ENCODE results near the gene FHAD1. TPM values are rescaled to one million over a fixed set of nuclear protein-coding genes. Genes with fewer than 3 reads are reported as not detected.

FHAD1 gene
- total RNA-seq, 1 experiment from 2014 or later = 1.9 TPM

- no peak overlapping the region; a peak in 1 of 7 replicates for H3K27ac Mint-ChIP-seq
- Histone ChIP-seq H3K18ac (ENCODE audit: insufficient read length, low read depth, low read length) (no peak overlapping the region), H3K23me2 (ENCODE audit: insufficient read length, low read depth, low read length, poor library complexity, severe bottlenecking) (no peaks in the 10 kb centered on the region), H3K4ac (ENCODE audit: low read depth, low read length) (no peak overlapping the region), H3K27me3 (ENCODE audit: insufficient read depth, low read length) (no peaks in the 10 kb centered on the region), H3K79me2 (ENCODE audit: insufficient read depth, low read length) (no peaks in the 10 kb centered on the region), H3K4me2 (ENCODE audit: insufficient read depth, insufficient read length, low read length) (no peak overlapping the region), H2BK5ac (ENCODE audit: insufficient read length, low read length) (no peak overlapping the region), H4K8ac (replicated peaks; ENCODE audit: insufficient read length, low read depth, low read length) (no peak overlapping the region), H3K56ac (ENCODE audit: insufficient read length, low read depth, low read length) (no peak overlapping the region), H3K9ac (ENCODE audit: extremely low read depth, insufficient read length, low read length) (no peak overlapping the region), H2BK20ac (ENCODE audit: low read depth, low read length, poor library complexity, severe bottlenecking) (no peak overlapping the region), H3T11ph (ENCODE audit: low read length) (no peak overlapping the region), H3K27ac (ENCODE audit: insufficient read length, low read depth, low read length) (no peak overlapping the region), H2BK120ac (ENCODE audit: low read depth, low read length, poor library complexity, severe bottlenecking) (no peak overlapping the region), H2AFZ (ENCODE audit: low read length) (no peak overlapping the region), H2BK12ac (ENCODE audit: insufficient read length, low read depth, low read length) (no peak overlapping the region), H3K4me1 (ENCODE audit: insufficient read depth, low read length) (no peaks in the 10 kb centered on the region), H3K79me1 (ENCODE audit: insufficient read depth, low read depth, low read length, poor library complexity, severe bottlenecking) (no peaks in the 10 kb centered on the region), H3K23ac (ENCODE audit: insufficient read length, low read depth, low read length) (no peak overlapping the region), H4K20me1 (ENCODE audit: control insufficient read depth, insufficient read depth, insufficient read length) (no peaks in the 10 kb centered on the region), H2AK5ac (ENCODE audit: insufficient read length, low read length) (no peak overlapping the region), H2BK15ac (ENCODE audit: low read depth, low read length) (no peak overlapping the region), H4K91ac (ENCODE audit: insufficient read length, low read depth, low read length) (no peak overlapping the region), H3K14ac (ENCODE audit: insufficient read depth, low read length) (peak overlapping the region; percentile 1; the same call in 1 of the 2 replicates), H4K5ac (ENCODE audit: insufficient read length, low read depth, low read length) (no peak overlapping the region), H3K9me3 (ENCODE audit: control insufficient read depth, low read depth, low read length) (no peaks in the 10 kb centered on the region)
- no peaks in the 10 kb centered on the region for H3K9me3 Mint-ChIP-seq
- H3K4me1 Mint-ChIP-seq = peaks cover 0 to 9% of the 10 kb centered on the region in 2 experiments; a peak in 2 of 4 replicates
- TF ChIP-seq, protein P1, sequence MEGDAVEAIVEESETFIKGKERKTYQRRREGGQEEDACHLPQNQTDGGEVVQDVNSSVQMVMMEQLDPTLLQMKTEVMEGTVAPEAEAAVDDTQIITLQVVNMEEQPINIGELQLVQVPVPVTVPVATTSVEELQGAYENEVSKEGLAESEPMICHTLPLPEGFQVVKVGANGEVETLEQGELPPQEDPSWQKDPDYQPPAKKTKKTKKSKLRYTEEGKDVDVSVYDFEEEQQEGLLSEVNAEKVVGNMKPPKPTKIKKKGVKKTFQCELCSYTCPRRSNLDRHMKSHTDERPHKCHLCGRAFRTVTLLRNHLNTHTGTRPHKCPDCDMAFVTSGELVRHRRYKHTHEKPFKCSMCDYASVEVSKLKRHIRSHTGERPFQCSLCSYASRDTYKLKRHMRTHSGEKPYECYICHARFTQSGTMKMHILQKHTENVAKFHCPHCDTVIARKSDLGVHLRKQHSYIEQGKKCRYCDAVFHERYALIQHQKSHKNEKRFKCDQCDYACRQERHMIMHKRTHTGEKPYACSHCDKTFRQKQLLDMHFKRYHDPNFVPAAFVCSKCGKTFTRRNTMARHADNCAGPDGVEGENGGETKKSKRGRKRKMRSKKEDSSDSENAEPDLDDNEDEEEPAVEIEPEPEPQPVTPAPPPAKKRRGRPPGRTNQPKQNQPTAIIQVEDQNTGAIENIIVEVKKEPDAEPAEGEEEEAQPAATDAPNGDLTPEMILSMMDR (conservative IDR thresholded peaks at IDR 0.05) = no peak
- no peak overlapping the region for H3K4me3 Mint-ChIP-seq
- no peak for DNase-seq
- WGBS (ENCODE audit: extremely low coverage, insufficient read length, low lambda C conversion rate) = no CpG with 5 or more reads among the region's 21 CpGs
- no peaks in the 10 kb centered on the region for H3K36me3 Mint-ChIP-seq (ENCODE audit: insufficient read depth in 1 of 3, low read depth in 3 of 3)
- peaks cover 6% of the 10 kb centered on the region for H3K27me3 Mint-ChIP-seq (ENCODE audit: low read depth)
Observed at GRCh38 chr1:15371610-15372545, 124.9 kb downstream of the FHAD1 start.
